GM21447 (cell line): Measurements from ENCODE around the gene TSPAN3.

Source experiments
- ATAC-seq: cut with Tn5 transposase; IDR thresholded peaks from one replicate; pipeline ENCODE4 v1.9.1; 2021; ENCODE audit not compliant: unreplicated experiment

The TSPAN3 gene

DNA sequence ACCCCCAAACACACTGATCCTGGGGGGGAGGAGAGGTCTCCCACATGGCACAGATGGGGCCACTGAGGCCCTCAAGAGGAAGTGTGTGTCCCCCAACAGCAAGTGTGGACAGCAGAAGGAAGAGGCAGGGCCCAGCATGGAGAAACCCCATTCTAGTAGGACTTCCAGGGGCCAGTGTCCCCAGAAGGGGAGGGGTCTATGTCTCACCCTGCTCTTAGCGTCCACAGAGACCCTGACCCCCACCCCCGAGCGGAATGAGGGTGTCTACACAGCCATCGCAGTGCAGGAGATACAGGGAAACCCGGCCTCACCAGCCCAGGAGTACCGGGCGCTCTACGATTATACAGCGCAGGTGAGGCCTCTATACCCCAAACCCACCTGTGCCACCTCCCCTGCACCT lies 35.3 kb downstream of the TSPAN3 start:
- no peak for ATAC-seq

DNA sequence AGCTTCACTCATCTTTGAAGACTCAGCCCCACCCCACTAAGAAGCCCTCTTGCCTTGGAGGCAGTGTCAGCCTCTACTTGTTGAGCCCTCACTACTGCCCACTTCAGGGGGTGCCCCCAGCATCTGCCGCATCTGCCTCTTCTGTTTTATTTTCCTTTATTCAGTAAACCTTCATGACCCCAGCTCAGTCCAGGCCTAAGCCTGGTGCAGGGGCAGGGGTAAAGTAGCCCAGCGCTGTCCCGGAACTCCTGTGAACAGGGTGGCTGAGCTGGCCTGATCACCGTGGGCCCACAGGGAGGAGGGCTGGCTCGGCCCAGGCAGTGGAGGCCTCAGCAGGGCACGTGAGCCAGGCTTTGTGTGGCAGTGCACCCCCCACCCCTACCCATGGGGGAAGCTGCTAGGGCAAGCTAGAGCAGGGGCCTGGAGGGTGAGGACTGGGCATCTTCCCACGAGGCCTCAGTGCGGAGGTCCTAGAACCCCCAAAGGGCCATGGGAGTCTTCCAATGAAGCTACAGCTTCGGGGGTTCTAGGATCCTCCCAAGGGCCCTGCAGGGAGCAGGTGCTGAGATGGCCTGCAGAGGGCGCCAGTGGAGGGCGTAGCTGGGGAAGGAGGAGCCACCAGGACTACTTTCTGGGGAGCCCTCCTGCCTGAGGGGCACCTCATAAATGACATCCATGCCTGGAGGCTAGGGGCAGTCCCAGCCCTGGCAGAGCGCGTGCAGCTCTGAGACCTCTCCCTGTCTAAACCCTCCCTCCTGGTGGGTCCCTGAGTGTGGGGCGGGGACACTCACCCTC lies 36.0 kb downstream of the TSPAN3 start:
- no peak for ATAC-seq

GRCh38 chr15:77033729-77034671 lies 36.9 kb downstream of the TSPAN3 start:
- no peak for ATAC-seq

DNA sequence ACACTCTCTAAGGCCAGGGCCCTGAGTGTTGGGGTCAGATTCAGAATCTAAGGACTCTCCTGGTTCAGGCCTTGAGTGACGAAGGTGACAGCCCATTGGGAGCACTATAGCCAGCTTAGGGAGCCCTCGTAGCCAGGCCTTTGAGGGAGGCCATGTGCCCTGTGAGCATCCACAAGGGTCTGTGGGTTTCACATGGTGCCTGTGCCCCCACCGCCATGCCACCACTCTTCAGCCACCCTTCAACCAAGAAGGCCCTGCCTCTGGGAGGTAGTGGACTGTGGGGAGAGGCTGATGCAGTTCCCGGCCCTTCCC lies 37.5 kb downstream of the TSPAN3 start:
- ATAC-seq = no peak

DNA sequence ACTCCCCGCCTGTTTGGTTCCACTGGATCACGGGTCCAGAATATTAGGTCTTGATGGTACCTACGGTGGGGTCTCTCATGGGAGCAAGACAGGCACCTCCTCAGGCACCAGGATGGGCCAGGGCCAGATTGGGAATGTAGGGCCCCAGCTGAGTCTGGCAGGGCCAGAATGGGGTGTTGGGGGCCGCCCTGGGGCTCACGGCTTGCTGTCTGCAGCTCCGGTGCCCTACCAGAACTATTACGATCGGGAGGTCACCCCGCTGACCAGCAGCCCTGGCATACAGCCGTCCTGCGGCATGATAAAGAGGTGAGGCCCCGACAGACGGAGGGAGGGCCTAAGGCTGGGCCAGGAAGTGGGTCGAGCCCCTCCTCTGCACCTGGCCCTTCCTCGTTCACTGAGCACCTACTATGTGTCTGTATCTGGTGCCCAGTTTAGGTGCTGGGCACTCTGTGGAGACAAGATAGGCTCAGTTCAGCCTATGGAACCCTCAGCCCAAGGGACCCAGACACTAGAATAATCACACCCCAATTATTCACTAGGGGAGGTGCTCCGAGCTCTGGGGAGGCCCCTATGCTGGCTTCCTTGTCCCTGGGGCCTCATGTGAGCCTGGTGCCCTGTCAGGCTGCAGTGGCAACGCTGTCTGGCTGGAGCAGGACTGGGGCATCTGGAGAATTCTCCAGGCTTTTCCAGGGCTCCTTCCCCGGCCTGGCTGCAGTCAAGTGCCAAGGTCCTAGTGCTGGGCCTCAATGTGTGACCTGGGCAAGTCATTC lies 38.1 kb downstream of the TSPAN3 start:
- no peak for ATAC-seq

DNA sequence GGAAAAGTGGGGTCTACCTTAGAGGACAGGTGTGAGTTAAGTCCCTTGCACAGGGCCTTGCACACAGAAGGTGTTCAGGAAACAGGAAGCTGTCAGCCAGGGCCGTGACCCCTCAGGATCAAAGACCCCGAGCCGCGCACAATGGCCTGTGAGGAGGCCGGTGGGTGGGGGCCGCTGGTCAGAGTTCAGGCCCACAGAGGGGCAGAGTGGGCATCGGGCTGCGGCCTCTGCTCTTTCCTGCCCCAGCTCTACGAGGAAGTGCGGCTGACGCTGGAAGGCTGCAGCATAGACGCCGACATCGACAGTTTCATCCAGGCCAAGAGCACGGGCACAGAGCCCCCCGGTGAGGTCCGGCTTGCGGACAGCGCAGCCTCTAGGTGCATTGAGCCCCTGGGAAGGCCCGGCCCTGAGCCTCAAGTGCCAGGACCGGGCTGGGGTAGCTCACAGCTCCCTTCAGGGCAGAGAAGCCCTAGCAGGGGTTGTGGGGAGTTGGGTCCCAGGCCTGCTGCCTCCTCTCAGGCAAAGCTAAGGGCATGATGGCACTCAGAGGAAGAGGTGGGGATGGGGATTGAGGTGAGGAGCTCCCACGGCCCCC lies 38.8 kb downstream of the TSPAN3 start:
- ATAC-seq = no peak

GRCh38 chr15:77031376-77032050 lies 39.4 kb downstream of the TSPAN3 start:
- ATAC-seq = no peak

DNA sequence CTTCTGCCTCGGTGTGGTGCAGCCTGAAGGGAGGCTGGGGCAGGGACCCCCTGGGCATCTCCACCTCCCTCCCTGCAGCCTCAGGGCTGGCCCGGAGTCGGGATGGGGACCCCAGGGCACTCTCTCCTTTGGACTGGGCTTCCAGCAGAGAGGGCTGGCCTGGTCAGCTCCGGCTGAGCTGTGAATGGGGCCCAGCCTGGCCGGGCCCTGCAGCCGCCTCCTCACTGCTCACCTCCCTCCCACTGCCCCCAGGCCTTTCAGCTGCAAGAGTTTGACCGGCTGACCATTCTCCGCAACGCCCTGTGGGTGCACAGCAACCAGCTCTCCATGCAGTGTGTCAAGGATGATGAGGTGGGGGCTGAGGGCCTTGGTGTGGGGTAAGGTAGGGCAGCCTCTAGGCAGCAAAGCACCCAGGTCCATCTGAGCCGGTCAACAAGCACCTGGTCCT lies 40.0 kb downstream of the TSPAN3 start:
- no peak for ATAC-seq

DNA sequence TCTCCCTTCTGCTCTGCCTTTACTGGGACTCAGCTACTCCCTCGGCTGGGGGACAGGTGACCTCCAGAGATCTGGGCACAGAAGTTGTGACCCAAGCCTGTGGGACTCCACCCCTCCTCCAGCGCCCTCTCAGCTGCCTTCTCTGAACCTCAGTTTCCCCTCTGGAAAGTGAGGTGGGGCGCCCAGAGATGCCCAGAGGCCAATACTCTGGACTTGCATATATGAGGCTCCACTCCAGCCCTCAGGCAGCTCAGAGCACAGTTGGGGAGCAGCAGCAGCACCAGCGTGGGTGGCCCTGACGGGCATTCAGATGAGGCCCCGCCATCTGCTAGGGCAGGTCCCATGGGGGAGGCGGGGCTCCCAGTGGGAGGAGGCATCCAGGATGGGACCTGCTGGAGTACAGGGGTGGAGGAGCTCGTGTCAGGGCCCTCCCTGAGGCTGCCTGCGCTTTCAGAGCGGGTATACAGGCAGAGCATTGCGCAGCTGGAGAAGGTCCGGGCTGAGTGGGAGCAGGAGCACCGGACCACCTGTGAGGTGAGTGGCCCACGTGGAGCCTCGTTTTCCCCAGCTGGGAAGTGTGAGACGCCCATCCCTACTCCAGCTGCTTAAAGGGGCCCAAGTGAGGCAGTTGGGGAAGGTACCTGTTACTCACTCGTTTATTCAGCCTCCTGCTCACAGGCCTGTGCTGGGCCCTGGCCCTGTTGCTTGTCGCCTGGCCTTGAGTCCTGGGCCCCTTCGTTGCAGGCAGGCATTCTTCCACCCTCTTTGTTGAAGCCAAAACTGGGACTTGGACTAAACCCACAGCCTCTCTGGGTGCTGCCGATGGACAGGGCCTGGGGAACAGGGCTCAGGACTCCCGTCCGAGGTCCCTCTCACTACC lies 40.6 kb downstream of the TSPAN3 start:
- ATAC-seq = no peak

DNA sequence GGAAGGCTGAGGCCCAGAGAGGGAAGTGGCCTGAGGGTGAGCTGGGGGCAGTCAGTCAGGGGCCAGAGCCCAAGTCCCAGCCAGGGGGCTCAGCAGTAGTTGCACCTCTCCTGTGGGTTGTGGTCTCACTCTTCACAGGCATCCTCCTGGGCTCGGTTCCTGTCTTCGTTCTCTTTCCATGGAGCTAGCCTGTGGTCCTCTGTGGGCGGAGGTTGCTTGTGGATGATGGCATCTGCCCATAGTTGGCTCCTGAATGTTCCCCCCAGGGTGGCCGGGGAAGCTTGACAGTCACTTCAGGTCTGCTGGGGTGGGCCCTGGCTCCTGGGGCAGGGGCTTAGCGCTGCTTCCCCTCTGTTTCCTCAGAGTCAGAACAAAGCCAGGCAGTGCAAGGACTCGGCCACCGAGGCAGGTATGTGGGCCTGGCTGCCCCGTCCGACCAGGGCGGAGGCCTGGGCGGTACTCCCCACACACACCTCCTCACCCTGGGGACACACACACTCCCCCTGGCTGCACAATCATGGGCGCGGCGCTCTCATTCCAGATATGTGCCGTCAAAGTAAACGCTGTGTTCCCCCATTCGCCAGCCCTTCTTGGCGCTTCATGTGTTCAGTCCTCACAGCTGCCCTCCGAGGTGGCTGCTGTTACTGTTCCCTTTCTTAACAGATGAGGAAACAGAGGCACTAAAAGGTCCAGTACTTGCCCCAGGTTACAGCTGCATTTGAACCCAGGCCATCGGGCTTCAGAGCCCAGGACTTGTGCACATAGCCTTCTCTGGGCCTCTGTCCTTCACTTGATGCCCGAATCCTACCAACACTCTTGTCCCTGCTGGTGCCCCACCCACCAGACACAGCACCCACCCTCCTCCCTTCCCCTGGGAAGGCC lies 41.5 kb downstream of the TSPAN3 start:
- ATAC-seq = no peak

- no peak for ATAC-seq
These were observed 42.3 kb downstream of the TSPAN3 start for GRCh38 chr15:77028451-77029165.

DNA sequence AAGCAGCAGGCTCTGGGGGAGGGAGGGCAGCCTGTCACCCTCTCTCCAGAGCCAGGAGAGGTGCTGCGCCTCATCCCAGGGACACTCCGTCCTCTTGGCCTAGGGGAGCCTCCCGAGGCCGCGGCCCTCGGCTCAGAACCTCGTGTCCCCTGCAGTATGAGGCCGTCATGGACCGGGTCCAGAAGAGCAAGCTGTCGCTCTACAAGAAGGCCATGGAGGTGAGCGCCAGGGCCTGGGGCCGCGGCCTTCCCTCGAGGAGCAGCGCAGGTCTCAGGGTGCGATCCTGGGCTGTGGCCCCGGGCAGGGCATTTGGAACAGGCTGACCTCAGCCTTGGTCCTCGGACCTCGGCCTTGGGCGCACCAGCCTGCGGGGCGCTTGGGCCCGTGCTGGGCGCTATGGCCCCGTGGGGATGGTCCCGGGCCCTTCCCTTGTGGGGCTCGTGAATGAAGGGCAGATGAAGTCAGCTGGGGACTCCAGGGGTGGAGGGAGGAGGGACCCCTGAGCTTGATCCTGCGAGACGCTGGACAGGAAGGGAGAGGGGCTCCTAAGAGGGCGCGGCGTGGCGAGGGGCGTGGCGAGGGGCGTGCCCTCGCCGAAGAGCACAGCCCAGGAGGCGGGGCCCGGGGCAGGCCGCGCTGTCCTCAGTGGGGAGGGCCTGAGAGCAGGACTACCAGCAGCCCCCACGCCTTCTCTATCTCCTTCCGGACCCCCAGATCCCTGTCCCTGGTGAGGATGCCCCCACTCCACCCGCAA lies 43.0 kb downstream of the TSPAN3 start:
- no peak for ATAC-seq

- ATAC-seq = no peak
These were observed 43.7 kb downstream of the TSPAN3 start for GRCh38 chr15:77027111-77027696.

DNA sequence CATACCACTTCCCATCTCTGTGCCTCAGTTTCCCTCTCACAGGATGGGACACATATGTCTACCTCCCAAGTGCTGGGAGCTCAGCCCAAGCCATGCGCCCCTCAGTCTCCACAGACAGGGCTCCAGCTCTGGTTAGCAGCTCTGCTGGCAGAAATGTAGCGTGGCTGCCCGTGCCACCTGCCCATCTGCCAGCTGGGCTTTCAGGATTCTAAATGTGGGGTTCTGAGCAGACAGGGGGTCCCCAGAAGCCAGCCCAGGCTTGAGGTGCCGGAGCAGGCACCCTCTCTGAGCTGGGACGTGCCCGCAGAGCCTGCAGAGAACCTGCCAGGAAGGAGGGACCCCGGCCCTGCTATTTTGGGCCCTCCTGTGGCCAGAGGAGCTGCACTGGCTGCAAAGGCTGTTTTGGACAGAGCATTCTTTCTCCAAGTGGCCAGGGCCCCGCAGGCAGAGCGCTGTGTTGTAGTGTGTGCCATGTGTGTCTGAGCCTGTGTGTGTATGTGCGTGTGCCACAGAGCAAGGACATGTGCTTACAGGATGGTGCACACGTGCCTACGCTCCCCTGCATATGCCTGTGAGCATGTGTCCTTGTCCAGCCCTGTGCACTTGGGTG lies 44.3 kb downstream of the TSPAN3 start:
- no peak for ATAC-seq

GRCh38 chr15:77025941-77026411 lies 44.9 kb downstream of the TSPAN3 start:
- no peak for ATAC-seq
